NOMO-1 (cell line): ENCODE data around the gene DACT1.
"Not testable (repeated sequence)": the region's sequence is repeated elsewhere in the genome, so short reads cannot be mapped to it uniquely, and the experiment has no call there.

Source experiments
- DNase-seq, 2 experiments: peaks; one replicate each; lab custom pipeline; 2025; ENCODE audit not compliant: unreplicated experiment in 2 of 2; lab: John Stamatoyannopoulos, UW

The DACT1 gene, protein sequence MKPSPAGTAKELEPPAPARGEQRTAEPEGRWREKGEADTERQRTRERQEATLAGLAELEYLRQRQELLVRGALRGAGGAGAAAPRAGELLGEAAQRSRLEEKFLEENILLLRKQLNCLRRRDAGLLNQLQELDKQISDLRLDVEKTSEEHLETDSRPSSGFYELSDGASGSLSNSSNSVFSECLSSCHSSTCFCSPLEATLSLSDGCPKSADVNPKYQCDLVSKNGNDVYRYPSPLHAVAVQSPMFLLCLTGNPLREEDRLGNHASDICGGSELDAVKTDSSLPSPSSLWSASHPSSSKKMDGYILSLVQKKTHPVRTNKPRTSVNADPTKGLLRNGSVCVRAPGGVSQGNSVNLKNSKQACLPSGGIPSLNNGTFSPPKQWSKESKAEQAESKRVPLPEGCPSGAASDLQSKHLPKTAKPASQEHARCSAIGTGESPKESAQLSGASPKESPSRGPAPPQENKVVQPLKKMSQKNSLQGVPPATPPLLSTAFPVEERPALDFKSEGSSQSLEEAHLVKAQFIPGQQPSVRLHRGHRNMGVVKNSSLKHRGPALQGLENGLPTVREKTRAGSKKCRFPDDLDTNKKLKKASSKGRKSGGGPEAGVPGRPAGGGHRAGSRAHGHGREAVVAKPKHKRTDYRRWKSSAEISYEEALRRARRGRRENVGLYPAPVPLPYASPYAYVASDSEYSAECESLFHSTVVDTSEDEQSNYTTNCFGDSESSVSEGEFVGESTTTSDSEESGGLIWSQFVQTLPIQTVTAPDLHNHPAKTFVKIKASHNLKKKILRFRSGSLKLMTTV

DNA sequence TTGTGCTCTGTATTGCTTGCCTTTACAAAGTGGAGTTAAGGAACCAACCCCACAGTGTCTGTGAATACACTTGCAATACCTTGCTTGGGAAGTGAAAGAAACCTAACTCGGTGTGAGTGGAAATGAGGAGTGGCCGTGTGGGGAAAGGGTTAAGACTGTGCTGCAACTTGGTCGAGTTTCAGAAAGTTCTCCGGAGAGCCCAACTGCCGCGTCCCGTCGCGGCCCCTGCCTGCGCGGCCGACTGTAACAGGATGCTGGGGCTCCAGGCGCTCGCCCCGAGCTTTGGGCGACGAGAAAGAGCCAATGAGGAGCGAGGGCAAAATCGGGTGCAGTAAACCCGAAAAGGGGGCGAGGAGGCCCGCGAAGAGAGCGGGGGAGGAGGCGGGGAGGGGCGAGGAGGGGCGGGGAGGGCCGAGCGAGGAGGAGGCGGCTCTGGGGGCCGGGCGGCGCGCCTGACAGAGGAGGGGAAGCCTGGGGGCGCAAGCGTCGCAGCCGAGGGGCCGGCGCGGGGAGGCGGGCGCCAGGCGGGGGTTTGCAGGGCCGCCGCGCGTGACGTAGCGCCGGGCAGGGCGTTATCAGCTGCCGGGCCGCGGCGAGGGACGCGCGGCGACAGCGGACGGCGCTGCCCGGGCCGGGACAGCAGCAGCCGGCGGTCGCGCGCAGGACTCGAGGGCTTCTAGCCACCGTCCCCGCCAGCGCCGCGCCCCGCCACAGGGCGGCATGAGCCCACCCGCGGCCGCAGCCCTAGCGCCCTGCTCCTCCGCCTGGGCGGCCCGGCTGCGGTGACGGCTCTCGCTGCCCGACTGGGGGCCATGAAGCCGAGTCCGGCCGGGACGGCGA lies at the start of gene DACT1:
DACT1 (plus strand) TSS at position 572 of the 840 bp plus-strand sequence; CDS start at position 813, 241 bp downstream.
- DNase-seq: peak; percentile 68 to 87

DNA sequence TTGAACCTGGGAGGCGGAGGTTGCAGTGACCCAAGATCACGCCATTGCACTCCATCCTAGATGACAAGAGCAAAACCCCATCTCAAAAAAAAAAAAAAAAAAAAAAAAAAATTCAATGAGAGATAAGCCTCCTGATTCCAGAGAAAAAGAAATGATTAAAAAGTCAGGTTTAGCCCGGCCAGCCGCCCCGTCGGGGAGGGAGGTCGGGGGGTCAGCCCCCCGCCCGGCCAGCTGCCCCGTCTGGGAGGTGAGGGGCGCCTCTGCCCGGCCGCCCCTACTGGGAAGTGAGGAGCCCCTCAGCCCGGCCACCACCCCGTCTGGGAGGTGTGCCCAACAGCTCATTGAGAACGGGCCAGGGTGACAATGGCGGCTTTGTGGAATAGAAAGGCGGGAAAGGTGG lies 49.4 kb upstream of the DACT1 start:
- DNase-seq: not testable (repeated sequence)

DNA sequence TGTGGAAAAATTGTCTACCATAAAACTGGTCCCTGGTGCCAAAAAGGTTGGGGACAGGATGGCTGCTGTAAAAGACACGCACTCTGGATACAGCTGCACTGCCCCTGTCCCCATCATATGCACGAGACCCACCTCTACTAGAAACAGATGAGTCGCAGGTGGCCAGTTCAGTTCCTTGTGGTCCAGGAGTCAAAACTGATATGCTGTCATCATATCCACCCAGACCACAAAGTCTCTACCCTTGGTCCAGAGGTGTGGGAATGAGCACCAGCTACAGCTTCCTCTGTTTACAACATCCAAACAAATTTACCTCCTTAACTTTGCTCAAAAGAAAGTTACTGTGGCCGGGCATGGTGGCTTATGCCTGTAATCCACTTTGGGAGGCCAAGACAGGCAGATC lies 43.8 kb upstream of the DACT1 start:
- no peak for DNase-seq

DNA sequence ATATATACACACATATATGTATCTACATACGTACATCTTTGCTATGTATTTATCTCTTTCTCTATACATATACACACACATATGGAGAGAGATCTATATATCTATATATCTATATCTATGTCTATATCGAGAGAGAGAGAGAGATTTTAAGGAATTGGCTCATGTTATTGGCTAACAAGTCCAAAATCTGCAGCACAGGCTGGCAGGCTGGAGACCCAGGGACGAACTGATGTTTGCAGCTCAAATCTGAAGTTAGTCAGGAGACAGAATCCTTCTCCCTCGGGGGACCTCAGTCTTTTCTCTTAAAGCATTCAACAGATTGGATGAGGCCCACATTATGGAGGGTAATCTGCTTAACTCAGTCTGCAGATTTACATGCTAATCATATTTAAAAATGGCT lies 40.7 kb upstream of the DACT1 start:
- DNase-seq: no peak

DNA sequence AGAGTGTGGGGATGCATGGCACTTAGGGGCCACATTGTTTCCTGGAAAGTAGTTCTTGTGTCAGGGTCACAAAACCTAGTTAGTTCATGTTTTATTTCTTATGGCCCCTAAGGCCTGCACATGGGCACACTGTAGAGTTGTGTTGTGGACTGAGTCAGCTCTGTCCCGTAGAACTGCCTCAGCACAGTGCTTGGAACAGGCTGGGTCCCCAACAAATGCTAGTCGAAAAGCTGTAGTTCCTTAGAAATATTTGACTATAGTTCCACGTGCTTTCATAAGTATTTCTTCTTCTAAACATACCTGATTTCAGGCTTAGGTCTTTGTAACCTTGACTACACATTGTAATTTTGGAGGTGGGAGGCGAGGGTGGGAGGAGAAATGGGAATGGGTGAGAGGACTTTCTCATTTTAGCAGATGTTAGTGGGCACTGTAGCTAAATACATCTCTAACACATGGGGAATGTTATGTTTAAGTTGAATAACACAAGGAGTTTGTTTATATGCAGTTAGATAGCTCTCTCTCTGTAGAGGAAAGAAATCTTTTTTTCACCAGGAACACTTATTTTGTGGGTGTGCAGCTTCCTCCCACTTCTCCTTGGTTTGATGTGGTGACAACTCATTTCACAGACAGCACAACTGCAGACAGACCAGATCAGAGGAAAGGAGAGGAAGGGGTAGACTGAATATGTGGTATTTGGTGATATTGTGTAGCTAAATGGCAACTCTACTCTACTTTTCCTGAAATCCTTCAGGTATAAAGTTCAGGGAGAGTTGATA lies 39.5 kb upstream of the DACT1 start:
- no peak for DNase-seq

DNA sequence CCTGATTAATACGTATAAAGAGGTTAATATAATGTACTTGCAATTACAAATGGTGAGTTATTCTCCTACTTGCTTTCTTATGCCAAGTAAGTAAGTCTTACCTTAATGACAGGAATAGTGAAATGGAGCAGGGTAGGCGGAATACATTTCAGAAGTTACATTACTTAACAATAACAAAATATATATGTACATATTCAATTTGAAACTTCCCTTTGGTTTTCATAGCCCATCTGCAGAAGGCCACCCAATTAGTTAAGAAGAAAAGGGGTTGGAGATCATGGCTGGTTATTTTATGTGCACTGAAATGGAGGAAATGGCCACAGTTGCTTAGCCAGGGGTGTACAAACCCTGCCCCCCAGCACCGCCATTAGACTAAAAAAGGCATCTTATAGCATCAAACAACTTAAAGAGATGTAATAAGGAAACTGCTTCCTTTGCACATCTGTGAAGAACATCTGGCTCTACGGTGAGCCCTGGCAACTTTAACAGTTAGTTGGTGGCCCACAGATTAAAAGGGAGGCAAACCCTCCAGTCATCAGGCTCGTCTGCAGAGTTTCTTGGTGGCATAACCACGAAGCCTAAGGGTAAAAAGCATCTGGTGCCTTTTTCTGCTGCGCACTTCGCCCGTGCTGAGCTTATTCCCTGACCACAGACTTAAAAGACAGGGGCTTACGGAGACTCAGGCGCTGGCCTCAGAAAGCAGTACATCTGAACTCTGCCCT lies 38.8 kb upstream of the DACT1 start:
- DNase-seq: no peak

DNA sequence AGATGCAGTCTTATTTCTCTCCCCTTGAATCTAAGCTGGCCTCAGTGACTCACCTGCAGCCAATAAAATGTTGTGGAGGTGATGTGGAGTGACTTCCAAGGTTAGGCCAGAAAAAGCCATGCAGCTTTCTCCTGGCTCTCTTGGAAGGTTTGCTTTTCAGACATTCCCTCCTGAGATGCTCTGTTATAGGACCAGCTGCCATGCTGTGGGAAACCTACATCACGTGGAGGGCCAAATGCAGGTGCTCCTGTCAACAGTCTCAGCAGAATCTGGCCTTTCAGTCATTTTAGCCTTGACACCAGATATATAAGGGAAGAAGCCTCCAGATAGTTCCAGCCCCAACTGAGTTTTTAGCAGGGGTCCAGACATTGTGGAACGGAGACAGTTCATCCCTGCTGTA lies 38.1 kb upstream of the DACT1 start:
- no peak for DNase-seq

DNA sequence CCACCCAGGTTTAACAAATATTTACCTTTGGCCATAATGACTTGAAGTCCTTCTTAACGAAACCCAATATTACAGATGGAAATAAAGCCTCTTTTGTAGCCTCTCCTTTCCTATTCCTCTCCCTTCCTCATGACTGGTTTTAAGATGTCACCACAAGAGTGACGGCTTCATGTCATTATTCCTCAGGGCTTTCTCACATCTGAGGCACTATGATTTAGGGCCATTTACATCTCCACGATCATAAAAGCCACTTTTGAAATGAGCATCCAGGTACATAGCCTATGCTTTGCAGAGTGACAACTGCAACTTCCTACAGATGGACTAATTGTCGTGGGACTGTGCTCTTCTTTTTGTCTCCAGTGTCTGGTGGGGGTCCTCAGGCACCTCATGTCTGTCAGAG lies 32.3 kb upstream of the DACT1 start:
- DNase-seq: no peak

DNA sequence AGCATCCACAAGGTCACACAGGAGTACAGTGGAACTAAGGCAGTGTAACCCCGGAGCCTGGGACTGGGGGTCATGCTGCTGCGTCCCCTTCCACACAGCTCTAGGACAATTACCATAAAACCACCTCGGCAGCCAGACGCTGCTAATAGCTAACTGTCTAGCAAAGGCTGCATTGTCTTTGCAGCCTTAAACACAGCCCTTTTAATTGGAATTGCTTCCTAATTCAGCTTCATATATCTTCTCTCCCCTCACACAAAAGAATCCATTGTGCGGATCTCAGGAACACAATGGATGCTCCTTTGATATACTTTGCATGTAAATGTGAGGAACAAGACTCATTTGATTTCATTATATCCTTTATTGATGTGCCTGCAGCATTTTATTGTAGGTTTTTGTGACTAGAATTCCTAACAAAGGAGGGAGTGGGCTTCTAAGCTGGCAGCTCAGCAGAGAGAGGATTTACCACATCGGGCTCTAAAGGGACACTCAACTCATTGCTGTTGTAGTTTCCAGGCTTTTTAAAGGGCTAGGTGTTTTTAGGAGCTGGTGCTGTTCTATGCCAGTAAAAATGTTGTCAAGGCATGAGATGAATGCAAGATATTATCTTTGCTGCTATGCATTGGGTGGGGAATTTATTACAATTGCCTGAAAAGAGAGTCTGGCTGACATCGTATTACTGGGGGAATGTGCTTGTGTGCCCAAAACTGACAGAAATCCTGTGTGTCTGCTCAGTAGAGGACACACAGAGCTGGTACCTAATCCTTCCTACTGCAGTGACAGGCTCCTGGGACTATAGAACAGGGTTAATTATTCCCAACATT lies 30.4 kb upstream of the DACT1 start:
- no peak for DNase-seq

DNA sequence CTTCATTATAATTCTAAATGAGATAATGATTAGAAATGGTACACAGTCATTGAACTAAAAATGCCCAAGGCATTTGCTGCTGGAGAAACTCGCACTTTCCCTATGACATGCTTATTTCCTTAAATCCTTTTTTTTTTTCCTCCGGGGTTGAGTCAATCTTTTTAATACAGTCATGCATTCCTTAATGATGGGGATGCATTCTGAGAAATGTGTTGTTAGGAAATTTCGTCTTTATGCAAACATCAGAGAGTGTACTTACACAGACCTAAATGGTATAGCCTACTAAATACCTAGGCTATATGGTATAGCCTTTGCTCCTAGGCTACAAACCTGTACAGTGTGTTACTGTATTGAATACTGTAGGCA lies 29.8 kb upstream of the DACT1 start:
- no peak for DNase-seq

DNA sequence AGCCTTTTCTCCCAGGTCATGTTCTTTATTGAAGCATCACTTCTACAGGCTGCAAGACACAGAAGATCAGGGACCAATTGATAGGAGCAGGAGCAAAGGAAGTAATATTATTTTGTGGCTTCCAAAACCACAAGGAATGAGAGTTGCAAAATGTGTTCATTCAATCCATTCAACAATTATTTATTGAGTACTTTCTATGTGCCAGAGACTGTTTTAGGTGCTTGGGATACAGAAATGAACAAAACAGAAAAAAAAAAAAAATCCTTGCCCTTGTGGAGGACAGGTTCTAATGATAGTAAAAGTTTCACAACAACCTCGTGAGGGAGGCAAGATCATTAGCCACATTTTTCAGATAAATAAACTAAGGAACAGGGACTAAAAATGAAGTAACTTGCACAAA lies 20.1 kb upstream of the DACT1 start:
- no peak for DNase-seq

DNA sequence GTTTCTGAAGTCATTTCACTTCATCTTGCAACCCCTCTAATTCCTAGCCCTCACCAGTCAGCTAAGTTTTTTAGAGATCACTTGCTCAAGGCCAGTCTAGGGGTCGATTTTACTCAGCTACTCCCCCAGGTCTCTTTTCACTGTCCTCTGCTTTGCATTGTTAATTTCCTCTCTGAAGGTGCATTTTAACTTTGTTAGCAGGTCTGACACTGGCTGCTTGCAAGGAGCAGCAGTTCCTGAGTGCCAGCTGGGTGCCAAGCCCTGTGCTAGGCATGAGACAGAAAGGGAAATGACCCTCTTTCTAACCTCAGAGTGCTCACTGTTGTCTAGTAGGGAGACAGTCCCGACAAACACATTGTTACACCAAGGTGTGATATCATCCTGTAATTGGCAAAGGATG lies 17.8 kb upstream of the DACT1 start:
- no peak for DNase-seq

DNA sequence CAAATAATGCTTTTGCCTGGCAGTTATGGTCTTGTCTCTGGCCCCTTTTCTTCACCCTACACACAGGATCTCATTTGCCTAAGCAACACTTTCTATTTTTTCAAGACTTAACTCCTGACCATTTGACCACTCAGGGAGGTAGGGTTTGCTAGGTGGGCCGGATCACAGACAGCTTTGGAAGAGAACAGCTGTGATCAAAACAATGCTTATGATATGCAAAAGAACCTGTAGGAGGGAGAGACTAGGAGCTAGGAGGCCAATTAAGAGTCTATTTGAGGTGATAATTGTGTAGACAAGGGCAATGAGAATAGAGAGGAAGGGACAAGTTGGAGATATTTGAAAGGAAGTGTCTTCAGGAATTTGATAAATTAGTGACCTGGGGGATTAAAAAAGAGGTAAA lies 12.3 kb upstream of the DACT1 start:
- DNase-seq: no peak

DNA sequence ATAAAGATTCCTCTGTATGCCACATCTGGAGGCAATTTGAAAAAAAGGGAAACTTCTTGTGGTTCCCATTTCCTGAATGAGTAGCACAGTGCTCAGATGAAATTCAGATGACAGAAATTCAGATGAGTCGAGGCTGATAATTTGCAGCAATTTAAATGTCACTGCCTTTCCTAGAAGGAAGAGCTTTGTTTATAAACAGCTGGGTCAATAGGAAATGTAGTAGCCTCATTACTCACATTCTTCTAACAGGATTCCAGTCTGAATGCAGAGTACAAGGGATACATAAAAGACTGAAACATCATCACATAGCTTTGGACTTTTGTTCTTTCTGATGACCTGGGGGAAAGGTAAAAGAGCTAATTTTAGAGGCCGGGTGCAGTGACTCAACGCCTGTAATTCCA lies 11.3 kb upstream of the DACT1 start:
- DNase-seq: peak in 1 of 2 experiments; percentile 15

DNA sequence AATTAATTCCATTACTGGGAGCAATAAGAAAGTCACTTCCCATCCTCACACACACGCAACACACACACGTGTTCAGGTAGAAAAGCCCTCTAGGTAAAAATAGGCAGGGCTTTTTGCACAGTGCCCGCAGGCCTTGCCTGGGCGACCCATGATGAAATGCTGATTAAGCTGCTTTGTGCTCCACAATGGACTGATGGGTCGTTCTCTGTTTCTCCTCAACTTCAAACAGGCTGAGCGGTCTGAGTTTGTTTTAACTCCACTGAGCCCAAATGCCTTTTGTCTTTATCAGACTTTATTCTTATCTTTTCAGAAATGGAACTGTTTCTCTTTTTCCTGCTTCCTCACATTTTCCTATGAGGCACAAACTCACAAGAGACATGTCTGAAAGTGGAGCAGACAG lies 9.4 kb upstream of the DACT1 start:
- DNase-seq: no peak

DNA sequence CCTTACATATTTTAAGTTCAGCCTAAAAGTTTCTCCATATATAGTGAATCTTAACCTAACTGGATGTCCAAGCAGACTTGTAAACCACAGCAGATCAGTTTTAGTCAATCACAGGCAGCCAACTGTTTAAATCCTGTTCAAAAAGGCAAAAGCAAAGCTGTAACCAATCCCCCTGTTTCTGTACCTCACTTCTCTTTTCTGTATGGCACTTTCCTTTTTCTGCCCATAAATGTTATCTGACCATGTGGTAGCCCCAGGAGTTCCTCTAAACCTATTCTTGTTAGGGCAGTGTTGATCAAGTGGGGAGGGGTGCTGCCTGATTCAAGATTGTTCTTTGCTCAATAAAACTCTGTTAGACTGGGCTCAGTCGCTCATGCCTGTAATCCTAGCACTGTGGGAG lies 8.5 kb upstream of the DACT1 start:
- peak; percentile 45 to 75 for DNase-seq

DNA sequence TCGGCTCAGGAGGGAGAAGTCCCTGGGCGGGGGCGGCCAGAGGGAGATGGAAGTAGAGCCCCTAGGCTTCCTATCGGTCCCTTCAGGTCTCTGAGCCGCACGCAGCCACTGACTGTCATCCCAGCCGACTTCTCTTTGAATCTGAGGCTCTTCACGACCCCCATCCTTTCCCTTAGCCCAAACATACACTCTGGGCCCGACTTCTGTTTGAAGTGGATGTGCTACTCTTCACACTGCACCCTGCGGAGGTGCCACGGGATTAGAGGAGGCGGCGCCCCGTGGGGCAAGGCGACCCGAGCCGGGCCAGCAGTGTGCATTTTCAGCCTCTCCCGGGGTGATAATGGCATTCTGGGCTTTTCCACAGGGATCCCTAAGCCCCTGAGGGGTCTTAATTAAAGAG lies 6.0 kb upstream of the DACT1 start:
- DNase-seq: no peak

DNA sequence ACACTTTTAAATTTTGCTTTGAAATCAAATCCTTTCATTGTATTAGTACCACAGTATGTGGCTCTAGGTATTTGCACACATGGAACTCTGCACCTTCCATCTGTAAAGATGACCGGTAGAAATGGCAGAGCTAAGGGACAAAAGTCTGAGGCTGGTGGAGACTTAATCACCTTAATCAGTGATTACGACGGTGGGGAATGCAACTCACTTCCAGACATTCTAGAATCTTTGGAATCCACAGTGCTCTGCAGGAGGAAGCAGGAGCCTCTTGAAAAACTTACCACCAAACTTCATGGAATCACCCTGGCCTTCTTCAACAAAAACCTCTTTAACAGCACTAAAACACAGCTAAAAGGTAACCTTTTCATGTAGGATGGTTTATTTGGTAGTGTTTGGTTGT lies 3.9 kb upstream of the DACT1 start:
- DNase-seq: no peak
